Smooth muscle cell of trachea (primary cell): ENCODE data around the gene ZDHHC15. TPM values are rescaled to one million over a fixed set of nuclear protein-coding genes. Genes with fewer than 3 reads are reported as not detected.

Source experiments
- total RNA-seq: library from RNA; depleted of rRNA; stranded (reverse); fragments of >200 nt; gene quantifications from 2 replicates; pipeline ENCODE4 v1.2.1, GENCODE V29; 2014

Gene ZDHHC15, protein sequence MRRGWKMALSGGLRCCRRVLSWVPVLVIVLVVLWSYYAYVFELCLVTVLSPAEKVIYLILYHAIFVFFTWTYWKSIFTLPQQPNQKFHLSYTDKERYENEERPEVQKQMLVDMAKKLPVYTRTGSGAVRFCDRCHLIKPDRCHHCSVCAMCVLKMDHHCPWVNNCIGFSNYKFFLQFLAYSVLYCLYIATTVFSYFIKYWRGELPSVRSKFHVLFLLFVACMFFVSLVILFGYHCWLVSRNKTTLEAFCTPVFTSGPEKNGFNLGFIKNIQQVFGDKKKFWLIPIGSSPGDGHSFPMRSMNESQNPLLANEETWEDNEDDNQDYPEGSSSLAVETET
- total RNA-seq = under 0.01 TPM in 1 of 2 replicates, not detected in the other

DNA sequence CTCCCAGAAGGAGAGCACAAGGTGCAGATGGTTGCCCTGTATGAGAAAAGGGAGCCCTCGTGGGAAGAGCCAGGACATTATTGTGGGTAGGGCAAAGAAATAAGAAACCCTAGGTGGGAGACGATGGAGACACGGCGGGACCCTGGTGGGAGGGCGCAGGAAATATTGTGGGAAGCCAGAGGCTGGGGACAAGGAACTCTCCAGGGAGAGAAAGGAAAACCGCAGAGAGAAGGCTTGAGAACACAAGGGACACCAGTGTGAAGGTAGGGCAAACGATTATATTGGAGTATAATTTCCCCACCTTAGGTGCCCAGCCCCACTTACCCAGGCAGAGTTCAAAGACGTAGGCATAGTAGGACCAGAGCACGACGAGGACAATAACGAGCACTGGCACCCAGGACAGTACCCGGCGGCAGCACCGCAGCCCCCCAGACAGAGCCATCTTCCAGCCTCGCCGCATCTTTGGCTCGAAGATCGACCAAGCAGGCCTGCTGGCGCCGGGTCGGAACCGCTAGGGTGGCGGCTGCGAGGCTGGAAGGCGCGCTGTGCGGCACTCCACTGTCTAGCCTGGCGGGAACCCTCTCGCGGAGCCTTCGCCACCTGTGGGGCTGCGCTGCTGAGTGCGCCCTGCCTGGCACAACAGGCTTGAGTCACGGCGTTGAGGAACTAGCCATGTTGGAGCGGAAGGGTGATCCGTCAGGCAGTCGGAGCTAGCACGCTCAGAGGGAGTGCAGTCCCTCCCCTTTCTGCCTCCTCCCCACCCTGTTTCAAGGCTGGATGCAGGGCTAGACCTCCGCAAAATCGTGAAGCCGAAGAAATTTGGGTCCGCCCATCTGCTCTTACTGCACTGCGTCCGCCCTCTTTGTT, at the start of gene ZDHHC15:
TSS of gene ZDHHC15 (minus strand) at position 473 of the 867 bp plus-strand sequence. CDS start at position 460, 13 bp downstream.

Other genes with a start within 250 kb of the ZDHHC15 start
- gene UPRT, start 249.0 kb downstream of the ZDHHC15 start, total RNA-seq = 13.1 and 24.0 TPM in 2 replicates